Measurements from ENCODE around the gene TP63. TPM values are rescaled to one million over a fixed set of nuclear protein-coding genes. Genes with fewer than 3 reads are reported as not detected.

TP63 gene
- polyA plus RNA-seq, 2 of the 4 experiments (the other 2 are of a cell fraction): 1.5 to 5.4 TPM

DNA sequence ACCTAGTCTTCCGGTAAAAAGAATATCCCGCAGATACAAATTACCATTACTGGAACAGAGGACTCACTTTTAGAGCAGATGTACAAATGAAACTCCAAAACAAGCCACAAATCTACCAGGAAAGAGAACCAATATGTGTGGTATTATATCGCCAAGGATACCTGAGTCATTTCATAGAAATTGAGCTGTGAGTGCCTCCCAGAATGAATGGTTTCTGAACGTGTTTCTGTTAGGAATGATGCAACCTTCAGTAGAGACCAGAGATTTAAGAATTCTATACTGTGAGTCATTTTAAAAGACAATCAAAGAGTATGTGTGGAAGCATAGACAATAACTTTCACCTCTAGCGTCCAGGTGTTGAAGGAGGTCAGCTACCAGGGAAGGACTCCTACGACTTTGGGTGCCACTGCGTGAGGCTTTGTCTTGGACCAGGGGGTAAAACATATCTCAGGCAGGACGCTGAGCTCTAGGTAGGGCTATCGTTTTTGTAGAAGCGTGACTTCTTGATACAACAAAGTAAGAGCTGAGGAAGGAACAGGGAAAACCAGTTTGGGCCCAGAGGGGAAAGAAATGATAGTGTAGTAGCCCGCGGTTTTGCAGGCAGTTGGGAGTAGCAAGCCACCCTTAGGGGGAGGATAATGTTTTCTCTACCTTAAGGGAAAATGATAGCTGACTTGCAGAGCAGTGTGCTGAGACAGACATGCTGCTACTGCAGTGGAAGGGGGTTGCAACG, 210.4 kb downstream of the TP63 start:
- no peak for TF ChIP-seq POLR2AphosphoS2 (conservative IDR thresholded peaks at IDR 0.05; ENCODE audit: low read length)
- TF ChIP-seq MAZ (IDR thresholded peaks at IDR 0.05; ENCODE audit: borderline replicate concordance, low read depth, low read length): no peak
- TF ChIP-seq KDM5A (IDR thresholded peaks at IDR 0.05): no peak
- TF ChIP-seq ATOH8 (CRISPR knock-in tag; IDR thresholded peaks at IDR 0.05; ENCODE audit: low read depth): no peak
- TF ChIP-seq RARB (CRISPR knock-in tag; IDR thresholded peaks at IDR 0.05): no peak
- TF ChIP-seq EHF (CRISPR knock-in tag; IDR thresholded peaks at IDR 0.05): no peak
- TF ChIP-seq HOXB13 (CRISPR knock-in tag; IDR thresholded peaks at IDR 0.05; ENCODE audit: low read depth): no peak
- no peak for TF ChIP-seq FOSB (CRISPR knock-in tag; IDR thresholded peaks at IDR 0.05)
- TF ChIP-seq NPAS2 (CRISPR knock-in tag; IDR thresholded peaks at IDR 0.05; ENCODE audit: borderline replicate concordance): no peak
- TF ChIP-seq TP53 (CRISPR knock-in tag; IDR thresholded peaks at IDR 0.05): no peak
- TF ChIP-seq JUNB (IDR thresholded peaks at IDR 0.05): no peak
- no peak for TF ChIP-seq REST (IDR thresholded peaks at IDR 0.05)
- TF ChIP-seq HOXB5 (CRISPR knock-in tag; IDR thresholded peaks at IDR 0.05): no peak
- TF ChIP-seq TFCP2L1 (CRISPR knock-in tag; IDR thresholded peaks at IDR 0.05): no peak
- TF ChIP-seq CEBPB (IDR thresholded peaks at IDR 0.05): no peak
- DNase-seq (ENCODE audit: low read depth in 1 of 2, low spot score in 1 of 2): peak in 1 of 2 experiments; percentile 22
- ChIA-PET POLR2A (no interaction called here), CTCF (interaction anchor here (0.8 kb wide), 1 partner anchor 15 kb away, joined by 3 read pairs; no protein-coding TSS in a partner anchor)
- WGBS (ENCODE audit: missing lambda C conversion rate): 86% methylated on average over 13 of the region's 13 CpGs
- no peak for FAIRE-seq
- H3K9me3 ChIP-seq: no peaks in the 10 kb centered on the region
- ATAC-seq: no peak
- H3K4me1 ChIP-seq: peaks cover 32% of the 10 kb centered on the region
- no peak overlapping the region for H3K4me2 ChIP-seq
- H3K27ac ChIP-seq: peak overlapping the region in 1 of 2 experiments; percentile 68; a peak in 4 of 6 replicates
- no peak overlapping the region for H3K4me3 ChIP-seq

GRCh38 chr3:189842681-189843602, 211.8 kb downstream of the TP63 start:
- WGBS (ENCODE audit: missing lambda C conversion rate): 91% methylated on average over 10 of the region's 19 CpGs
- Histone ChIP-seq H3K4me3 (no peak overlapping the region), H3K27ac (peak overlapping the region in 1 of 2 experiments; percentile 68; a peak in 3 of 6 replicates), H3K4me2 (no peak overlapping the region), H3K9me3 (no peaks in the 10 kb centered on the region), H3K4me1 (peaks cover 29% of the 10 kb centered on the region)
- ChIA-PET CTCF (no interaction called here), POLR2A (interaction anchor here (0.6 kb wide), 1 partner anchor 155 kb away, joined by 3 read pairs; no protein-coding TSS in a partner anchor)
- no peak for FAIRE-seq
- ATAC-seq: no peak
- DNase-seq (ENCODE audit: low read depth in 1 of 2, low spot score in 1 of 2): peak in 1 of 2 experiments; percentile 11
- TF ChIP-seq TP53 (CRISPR knock-in tag; IDR thresholded peaks at IDR 0.05) (no peak), NFE2L2 (conservative IDR thresholded peaks at IDR 0.05; ENCODE audit: low read length) (no peak), KDM5A (IDR thresholded peaks at IDR 0.05) (no peak)
- TF ChIP-seq, protein P1, sequence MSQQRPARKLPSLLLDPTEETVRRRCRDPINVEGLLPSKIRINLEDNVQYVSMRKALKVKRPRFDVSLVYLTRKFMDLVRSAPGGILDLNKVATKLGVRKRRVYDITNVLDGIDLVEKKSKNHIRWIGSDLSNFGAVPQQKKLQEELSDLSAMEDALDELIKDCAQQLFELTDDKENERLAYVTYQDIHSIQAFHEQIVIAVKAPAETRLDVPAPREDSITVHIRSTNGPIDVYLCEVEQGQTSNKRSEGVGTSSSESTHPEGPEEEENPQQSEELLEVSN (IDR thresholded peaks at IDR 0.05; ENCODE audit: borderline replicate concordance, low read depth): no peak

Data from A549 (cell line).